ENCODE data around the gene AKAP12. TPM values are rescaled to one million over a fixed set of nuclear protein-coding genes. Genes with fewer than 3 reads are reported as not detected.

AKAP12 gene
- total and polyA plus RNA-seq, 2 experiments from 2014 or later, result 90.1 to 137 TPM

DNA sequence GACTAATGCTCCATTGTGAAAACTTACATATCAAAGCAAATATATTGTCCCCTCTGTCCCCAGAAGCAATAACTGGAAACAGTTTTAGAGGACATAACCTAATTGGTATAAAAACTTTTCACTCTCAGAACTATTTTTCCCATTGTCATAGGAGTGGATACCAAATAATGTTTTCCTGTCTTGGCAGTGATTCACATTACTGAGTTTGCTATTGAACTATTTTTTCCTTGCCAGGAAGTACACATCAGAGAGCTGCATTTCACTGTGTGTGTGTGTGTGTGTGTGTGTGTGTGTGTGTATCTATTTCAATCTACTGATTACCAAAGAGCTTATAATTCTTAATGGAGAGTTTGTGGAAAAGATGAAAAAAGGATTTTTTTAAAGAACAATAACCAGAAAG is 45.4 kb downstream of the AKAP12 start:
- Mint-ChIP-seq H3K4me3 (no peak overlapping the region), H3K36me3 (ENCODE audit: low read depth) (0 out of 3 replicates have a peak, but pooled peaks cover 3% of the 10 kb centered on the region), H3K27ac (no peak overlapping the region), H3K27me3 (ENCODE audit: insufficient read depth, low read depth, poor library complexity) (peaks cover 6% of the 10 kb centered on the region), H3K4me1 (peaks cover 23% of the 10 kb centered on the region), H3K9me3 (no peaks in the 10 kb centered on the region)
- no peak for DNase-seq (ENCODE audit: low spot score)
- Histone ChIP-seq H4K20me1 (replicated peaks; ENCODE audit: insufficient read depth) (peaks cover 16% of the 10 kb centered on the region), H3F3A (replicated peaks; ENCODE audit: low read depth) (no peaks in the 10 kb centered on the region), H3K4me2 (no peak overlapping the region), H3K27me3 (ENCODE audit: insufficient read depth) (no peaks in the 10 kb centered on the region), H3K79me2 (replicated peaks; ENCODE audit: insufficient read depth) (peaks cover 83% of the 10 kb centered on the region), H2AFZ (no peak overlapping the region), H3K27ac (ENCODE audit: low read depth) (no peak overlapping the region), H3K4me3 (no peak overlapping the region), H3K36me3 (ENCODE audit: insufficient read depth) (no peaks in the 10 kb centered on the region), H3K9me2 (ENCODE audit: insufficient read depth) (no peaks in the 10 kb centered on the region), H3K4me1 (ENCODE audit: insufficient read depth) (peaks cover 32% of the 10 kb centered on the region)
- TF ChIP-seq NANOG (IDR thresholded peaks at IDR 0.05; ENCODE audit: borderline replicate concordance) (no peak), EZH2 (IDR thresholded peaks at IDR 0.05; ENCODE audit: low read depth, unreplicated experiment) (no peak), ZNF462 (CRISPR knock-in tag; IDR thresholded peaks at IDR 0.05) (no peak), EZH2phosphoT487 (IDR thresholded peaks at IDR 0.05; ENCODE audit: unreplicated experiment) (no peak), ZNF114 (CRISPR knock-in tag; IDR thresholded peaks at IDR 0.05) (no peak)
- TF ChIP-seq, protein P1, sequence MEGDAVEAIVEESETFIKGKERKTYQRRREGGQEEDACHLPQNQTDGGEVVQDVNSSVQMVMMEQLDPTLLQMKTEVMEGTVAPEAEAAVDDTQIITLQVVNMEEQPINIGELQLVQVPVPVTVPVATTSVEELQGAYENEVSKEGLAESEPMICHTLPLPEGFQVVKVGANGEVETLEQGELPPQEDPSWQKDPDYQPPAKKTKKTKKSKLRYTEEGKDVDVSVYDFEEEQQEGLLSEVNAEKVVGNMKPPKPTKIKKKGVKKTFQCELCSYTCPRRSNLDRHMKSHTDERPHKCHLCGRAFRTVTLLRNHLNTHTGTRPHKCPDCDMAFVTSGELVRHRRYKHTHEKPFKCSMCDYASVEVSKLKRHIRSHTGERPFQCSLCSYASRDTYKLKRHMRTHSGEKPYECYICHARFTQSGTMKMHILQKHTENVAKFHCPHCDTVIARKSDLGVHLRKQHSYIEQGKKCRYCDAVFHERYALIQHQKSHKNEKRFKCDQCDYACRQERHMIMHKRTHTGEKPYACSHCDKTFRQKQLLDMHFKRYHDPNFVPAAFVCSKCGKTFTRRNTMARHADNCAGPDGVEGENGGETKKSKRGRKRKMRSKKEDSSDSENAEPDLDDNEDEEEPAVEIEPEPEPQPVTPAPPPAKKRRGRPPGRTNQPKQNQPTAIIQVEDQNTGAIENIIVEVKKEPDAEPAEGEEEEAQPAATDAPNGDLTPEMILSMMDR (conservative IDR thresholded peaks at IDR 0.05; ENCODE audit: low read depth in 2 of 2), result no peak
- ATAC-seq, result no peak

Measured in GM23338 (cell line).